ENCODE results near the gene COX6B2.

The COX6B2 gene

DNA sequence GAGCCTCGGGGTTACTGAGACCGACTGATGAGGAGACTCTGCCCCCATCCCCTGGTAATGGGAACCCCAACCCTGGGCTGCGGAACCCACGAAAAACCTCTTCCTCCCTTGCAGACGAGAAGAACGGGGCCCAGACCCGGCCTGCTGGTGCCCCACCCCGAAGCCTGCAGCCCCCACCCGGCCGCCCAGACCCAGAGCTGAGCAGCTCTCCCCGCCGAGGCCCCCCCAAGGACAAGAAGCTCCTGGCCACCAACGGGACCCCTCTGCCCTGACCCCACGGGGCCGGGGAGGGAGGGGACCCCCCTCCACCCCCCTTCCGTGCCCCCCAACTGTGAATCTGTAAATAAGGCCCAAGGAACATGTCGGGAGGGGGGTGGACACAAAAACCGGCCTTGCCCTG is 42.7 kb downstream of the COX6B2 start:
- no peak for DNase-seq

DNA sequence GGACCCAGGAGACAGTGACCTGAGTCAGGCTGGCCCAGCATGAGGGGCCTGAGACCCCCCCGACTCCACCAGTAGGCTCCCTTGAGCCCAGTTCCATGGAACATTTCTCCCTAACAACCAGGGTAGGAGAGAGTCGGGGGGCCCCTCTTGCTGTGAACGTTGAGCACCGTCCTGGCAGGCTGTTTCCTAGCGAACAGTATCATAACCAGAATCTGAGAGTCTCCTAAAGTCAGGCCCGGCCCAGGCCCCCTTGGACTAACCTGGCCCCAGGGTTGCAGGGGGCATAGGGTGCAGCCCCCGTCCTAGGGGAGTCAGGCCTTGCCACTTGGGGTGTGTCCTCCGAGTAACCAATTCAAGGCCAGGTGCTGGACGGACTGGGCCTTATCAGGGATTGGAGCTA is 43.1 kb downstream of the COX6B2 start:
- no peak for DNase-seq

DNA sequence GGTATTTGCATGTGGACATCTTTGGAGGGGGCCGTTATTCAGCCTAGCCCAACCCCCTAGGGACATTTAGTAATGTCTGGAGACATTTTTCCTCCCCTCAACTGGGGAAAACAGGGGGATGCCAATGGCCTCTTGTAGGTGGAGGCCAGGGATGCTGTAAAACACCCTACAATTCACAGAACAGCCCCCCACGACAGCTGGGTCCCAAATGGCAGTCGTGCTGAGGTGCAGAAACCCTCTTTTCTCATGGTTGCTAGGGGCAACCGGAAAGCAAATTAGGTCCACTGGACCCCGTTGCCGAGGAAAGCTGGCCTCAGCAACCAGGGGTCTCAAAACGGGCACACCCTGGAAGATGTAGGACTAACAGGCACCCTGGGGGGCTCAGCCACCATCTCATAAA is 44.0 kb downstream of the COX6B2 start:
- DNase-seq = no peak

DNA sequence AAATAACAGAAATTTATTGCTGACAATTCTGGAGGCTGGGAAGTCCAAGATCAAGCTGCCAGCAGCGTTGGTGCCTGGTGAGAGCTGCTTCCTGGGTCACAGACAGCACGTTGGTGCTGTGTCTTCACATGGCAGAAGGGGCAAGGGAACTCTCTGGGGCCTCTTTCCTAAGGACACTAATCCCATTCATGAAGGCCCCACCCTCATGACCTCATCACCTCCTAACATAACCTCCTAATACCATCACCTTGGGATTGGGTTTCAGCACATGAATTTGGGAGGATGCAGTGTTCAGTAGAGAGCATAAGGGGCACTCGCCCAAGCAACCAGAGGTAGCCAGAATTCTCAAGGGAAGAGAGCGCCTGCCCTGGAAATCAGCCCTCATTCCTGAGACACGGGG is 45.1 kb downstream of the COX6B2 start:
- DNase-seq = no peak

DNA sequence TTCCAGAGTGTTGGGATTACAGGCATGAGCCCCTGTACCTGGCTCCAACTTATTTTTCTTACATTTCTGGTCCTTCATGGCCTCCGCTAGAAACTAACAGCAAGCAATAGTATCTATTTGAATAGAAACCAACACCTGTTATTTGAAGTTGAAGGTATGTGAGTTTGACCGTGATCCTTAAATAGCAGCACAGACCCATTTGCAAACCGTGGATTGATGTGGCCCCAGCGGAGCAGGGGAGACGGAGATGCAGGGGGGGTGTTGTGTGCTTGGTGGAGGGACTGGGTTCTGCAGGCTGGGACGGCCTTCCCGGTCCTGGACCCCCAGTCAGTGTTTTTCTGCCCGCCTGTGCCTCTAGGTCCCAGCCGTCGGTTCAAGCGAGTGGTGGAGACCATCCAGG is 46.2 kb downstream of the COX6B2 start:
- no peak for DNase-seq

DNA sequence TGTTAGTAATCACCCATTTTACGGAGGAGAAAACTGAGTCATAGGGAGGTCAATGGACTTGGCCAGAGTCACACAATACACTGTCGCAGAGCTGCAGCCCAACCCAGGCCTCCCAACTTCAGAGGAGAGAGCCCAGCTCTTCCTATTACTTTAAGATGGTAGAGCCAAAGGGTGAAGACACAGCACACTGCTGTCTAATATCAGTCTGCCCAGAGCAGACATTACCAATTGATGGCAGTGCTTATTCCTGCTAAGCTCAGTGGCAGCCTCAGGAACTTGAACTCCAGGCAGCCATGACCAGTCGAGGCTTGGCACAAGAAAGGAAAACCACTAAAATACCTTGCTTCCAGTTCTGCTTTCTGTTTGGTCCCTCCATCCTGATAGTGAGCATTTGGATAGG is 47.8 kb downstream of the COX6B2 start:
- DNase-seq = no peak

DNA sequence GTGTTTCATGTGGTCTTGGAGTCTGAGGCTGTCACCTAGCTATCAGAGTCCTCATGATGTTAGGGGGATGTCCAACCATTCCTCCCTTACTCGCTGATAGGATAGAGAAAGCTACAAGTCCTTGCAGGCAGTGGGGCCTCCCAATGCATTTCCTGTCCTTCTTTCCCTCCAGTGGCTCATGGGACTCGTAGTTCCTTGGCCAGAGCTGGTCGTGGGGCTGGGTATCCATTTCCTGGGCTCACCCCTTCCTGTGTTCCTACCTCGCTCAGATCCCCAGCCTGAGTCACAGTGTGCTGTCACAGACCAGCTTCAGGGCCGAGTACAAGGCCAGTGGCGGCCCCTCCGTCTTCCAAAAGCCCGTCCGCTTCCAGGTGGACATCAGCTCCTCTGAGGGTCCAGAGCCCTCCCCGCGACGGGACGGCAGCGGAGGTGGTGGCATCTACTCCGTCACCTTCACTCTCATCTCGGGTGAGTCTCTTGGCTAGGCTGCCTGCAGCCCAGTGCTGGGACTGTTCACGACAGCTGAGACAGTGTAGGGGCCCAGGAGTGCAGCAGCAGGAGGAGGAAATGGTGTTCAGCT is 48.4 kb downstream of the COX6B2 start:
- no peak for DNase-seq

DNA sequence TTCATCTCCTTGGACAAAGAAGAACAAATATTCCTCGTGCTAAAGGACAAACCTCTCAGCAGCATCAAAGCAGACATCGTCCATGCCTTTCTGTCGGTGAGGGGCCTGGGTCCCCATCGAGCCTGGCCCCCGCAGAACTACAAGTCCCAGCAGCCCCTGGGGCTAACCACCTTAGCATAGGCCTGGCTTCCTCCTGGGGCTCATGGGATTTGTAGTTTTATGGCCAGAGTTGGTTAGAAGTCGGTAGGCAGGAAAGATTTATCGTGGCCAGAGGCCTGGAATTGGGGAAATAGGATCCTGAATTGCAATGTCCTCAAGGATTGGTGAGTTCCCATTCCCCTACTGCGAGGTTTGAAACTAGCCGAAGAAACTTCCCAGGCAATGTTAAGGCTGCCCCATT is 49.0 kb downstream of the COX6B2 start:
- peak; percentile 57 for DNase-seq

DNA sequence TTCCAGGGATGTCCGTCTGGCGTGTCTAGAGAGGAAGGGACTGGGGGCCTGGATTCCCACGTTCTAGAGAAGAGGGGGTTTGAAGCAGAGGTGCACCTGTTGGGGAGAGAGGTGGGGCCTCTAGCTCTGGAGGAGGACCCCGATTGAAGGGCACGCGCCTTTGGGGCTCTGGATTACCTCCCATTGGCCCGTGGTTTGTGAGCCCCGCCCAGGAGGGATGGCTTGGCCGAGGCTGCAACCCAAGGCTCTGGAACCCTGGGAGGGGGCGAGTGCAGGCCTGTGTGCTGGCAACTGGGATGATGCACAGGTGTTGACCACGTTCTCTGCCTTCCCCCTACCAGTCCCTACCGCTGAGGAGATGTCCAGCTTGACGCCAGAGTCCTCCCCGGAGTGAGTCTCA is 49.5 kb downstream of the COX6B2 start:
- no peak for DNase-seq

DNA sequence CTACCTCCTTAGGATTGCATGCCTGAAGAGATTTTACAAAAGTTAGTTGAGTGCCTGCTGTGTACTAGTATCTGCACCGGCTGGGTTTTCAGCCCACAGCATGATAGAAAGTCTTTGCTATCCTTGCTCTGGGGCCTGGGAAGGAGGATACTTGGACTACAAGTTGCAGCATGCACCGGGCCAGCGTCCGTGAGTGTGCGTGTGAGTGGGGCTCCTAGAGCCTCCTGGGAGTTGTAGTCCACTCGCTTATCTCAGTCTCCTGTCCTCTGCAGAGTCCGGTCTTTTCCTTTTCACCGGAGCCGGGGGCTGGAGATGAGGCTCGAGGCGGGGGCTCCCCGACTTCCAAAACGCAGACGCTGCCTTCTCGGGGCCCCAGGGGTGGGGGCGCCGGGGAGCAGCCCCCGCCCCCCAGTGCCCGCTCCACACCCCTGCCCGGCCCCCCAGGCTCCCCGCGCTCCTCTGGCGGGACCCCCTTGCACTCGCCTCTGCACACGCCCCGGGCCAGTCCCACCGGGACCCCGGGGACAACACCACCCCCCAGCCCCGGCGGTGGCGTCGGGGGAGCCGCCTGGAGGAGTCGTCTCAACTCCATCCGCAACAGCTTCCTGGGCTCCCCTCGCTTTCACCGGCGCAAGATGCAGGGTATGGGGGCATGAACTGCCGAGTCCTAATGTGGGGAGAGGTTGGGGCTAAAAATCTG is 50.1 kb downstream of the COX6B2 start:
- DNase-seq = no peak

DNA sequence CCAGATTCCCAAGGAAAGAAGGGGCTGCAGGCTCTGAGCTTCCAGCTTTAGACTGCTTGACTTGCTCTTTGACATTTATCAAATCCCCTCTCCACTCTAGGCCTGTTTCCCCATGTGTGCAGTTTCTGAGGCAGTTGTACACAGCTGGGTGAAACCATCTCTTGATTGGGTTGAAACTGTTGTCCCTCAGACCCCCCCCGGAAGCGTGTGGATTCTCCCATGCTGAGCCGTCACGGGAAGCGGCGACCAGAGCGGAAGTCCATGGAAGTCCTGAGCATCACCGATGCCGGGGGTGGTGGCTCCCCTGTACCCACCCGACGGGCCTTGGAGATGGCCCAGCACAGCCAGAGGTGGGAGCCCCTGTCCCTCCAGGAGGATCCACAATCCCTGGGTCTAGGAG is 51.0 kb downstream of the COX6B2 start:
- no peak for DNase-seq

DNA sequence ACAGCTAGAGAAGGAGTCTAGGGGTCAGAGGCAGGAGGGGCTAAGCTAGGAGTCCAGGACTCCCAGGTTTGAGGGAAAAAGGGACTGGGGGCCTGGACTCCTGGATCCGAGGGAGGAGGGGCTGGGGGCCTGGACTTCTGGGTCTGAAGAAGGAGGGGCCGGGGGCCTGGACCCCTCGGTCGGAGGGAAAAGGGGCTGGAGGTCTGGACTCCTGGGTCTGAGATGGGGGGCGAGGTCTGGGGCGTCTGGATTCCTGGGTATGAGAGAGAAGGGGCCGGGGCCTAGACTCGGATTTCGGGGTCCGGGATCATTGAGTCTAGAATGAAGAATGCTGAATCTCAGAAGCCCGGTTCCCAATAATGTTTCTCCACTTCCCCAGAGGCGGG is 52.2 kb downstream of the COX6B2 start:
- DNase-seq = no peak

DNA sequence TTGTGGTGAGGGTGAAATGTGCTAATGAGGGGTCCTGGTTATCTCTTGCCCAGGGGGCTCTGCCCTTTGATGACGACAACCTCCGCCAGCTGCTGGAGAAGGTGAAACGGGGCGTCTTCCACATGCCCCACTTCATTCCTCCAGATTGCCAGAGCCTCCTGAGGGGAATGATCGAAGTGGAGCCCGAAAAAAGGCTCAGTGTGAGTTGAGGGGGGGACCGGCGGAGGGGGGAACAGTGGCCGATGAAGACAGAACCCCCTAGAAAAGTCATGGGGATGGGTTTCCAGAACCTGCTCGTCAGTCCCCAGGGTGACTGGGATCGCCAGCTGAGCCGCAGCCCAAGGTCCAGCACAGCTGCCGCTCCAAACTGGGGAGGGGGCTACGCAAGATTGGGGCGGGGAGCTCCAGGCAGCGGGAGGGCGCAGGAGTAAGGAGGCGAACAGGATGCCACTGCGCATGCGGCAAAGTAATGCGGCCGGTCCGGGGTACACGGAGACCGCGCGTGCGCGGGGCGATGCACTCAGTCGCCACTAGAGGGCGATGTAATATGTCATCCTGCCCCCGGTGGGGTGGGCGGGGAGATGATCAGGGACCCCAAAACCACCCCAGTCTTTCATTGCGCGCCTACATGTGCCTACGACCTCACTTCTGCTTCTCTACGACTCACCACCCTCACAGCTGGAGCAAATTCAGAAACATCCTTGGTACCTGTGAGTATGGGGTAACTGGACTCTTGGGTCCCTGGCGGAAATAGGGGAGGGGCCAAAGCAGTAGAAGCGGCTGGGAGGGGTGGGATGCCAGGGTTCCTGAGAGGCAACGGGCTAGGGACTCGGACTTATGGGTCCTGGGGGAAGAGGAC is 52.8 kb downstream of the COX6B2 start:
- peak; percentile 93 for DNase-seq

DNA sequence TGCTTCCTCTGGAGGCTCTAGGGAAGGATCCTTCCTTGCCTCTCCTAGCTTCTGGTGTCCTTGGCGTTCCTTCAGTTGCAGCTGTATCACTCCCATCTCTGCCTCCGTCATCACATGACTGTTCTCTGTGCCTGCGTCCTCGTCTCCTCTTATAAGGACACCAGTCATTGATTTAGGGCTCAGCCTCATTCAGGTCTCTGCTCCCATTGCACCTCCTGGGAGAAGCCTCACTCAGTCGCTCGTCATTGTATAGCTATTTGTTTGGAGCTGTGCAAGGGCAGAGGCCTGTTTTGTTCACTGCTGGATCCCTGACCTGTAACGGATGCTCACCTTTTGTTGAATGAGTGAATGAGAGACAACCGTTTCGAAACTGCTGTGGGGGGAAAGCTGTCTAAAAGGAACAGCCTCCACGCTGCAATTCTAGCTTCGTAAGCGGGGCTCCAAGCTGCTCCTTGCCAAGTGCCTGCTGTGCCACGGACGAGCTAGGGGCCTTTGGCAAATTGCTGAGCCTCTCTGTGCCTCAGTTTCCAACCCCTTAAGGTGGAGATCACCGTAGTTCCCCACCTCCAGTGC is 53.5 kb downstream of the COX6B2 start:
- no peak for DNase-seq

DNA sequence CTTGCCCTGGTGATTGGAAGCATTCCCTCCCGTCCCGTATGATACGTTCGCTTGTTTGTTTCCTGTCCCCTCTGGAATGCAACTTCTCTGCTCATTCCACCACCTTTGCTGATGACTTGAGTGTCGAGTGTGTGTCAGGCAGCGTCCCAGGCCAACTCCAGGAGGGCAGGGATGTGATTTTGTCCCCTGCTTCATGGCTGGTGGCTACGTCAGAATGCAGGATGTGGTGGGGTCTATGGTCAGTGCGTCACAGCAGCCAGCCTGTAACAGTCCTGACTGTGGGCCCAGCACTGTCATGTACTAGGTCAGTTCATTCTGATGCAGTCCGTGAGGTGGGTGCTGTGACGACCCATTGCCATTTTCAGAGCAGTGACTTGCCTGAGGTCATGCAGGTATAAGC is 54.5 kb downstream of the COX6B2 start:
- DNase-seq = no peak
